22Rv1 (cell line): Measurements from ENCODE around the gene STK38L.

Source experiments
- H3K27ac ChIP-seq: fragments of 450-650 bp; 2 replicates; pipeline ENCODE4 v1.5.1; 2017
- ZFX ChIP-seq: fragments of 450-650 bp; IDR thresholded peaks from 2 replicates; pipeline ENCODE4 v1.6.1; 2017; ENCODE audit warnings: antibody characterized with exemption, borderline replicate concordance
- TF ChIP-seq, protein P1 (sequence below): fragments of 450-650 bp; IDR thresholded peaks from 2 replicates; pipeline ENCODE4 v1.5.1; 2017; ENCODE audit warnings: mild to moderate bottlenecking

Gene STK38L

DNA sequence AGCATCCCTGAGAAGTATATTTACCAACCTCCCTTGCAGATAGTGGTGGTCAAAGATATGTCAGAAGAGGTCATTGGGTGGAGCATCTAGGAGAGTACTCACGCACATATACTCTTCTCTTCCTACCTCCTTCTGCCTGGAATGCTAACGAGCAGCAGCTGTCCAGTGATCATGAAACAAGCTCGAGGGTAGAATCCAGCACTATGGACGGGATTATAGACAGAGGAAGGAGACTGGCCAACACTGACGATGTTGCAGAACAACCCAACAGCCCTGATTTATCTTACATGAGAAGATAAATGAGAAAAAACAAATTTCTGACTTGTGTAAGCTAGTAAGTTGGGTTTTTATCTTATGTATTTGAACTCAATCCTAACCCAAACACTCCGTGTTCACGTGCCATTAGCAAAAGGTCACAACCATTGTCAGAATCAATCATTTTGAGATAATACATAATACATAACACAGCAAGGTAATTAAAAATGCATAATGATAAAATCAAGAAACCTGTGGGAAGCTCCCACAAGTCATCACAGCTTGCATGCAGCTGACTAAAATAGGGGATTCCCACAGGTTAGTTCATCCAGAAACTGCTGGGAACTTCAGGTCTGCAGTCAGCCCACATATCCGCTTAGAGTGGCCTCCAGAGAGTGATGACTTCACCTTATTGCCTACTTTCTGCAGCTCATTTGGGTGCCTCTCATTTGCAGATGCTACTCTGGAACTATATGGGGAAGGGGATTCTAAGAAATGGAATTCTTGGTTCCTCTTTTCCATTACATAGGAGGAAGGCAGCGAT is 36.3 kb upstream of the STK38L start:
- H3K27ac ChIP-seq, result no peak overlapping the region
- TF ChIP-seq, protein P1, sequence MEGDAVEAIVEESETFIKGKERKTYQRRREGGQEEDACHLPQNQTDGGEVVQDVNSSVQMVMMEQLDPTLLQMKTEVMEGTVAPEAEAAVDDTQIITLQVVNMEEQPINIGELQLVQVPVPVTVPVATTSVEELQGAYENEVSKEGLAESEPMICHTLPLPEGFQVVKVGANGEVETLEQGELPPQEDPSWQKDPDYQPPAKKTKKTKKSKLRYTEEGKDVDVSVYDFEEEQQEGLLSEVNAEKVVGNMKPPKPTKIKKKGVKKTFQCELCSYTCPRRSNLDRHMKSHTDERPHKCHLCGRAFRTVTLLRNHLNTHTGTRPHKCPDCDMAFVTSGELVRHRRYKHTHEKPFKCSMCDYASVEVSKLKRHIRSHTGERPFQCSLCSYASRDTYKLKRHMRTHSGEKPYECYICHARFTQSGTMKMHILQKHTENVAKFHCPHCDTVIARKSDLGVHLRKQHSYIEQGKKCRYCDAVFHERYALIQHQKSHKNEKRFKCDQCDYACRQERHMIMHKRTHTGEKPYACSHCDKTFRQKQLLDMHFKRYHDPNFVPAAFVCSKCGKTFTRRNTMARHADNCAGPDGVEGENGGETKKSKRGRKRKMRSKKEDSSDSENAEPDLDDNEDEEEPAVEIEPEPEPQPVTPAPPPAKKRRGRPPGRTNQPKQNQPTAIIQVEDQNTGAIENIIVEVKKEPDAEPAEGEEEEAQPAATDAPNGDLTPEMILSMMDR, result no peak
- TF ChIP-seq ZFX, result no peak

DNA sequence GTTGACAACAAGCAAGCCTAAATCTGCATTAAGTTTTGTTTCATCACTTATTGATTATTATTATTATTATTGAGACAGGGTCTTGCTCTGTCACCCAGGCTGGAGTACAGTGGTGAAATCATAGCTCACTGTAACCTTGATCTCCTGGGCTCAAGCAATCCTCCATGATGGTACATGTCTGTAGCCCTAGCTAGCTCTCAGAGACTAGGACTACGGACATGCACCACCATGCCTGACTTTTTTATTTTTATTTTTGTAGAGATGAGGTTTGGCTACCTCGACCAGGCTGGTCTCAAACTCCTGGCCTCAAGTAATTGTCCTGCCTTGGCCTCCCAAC is 35.7 kb upstream of the STK38L start:
- no peak for TF ChIP-seq ZFX
- TF ChIP-seq, protein P1, result no peak
- H3K27ac ChIP-seq, result no peak overlapping the region

DNA sequence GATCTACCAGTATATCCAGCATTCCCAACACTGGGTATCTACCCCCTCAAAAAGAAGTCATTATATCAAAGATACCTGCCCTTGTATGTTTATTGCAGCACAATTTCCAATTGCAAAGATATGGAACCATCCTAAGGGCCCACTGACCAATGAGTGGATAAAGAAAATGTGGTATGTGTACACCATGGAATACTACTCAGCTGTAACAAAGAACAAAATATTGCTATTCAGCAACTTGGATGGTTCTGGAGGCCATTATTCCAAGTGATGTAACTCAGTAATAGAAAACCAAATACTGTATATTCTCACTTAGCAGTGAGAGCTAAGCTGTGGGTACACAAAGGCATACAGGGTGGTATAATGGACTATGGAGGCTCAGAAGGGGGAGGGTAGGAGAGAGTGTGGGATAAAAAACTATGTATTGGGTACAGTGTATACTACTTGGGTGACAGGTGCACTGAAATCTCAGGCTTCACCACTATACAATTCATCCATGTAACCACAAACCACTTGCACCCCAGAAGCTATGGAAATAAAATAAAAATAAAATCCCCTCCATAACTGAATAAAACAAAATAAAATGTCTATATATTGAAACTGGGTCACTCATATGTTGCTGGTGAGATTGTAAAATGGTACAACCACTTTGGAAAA is 34.7 kb upstream of the STK38L start:
- TF ChIP-seq, protein P1, result no peak
- TF ChIP-seq ZFX, result no peak
- H3K27ac ChIP-seq, result no peak overlapping the region

DNA sequence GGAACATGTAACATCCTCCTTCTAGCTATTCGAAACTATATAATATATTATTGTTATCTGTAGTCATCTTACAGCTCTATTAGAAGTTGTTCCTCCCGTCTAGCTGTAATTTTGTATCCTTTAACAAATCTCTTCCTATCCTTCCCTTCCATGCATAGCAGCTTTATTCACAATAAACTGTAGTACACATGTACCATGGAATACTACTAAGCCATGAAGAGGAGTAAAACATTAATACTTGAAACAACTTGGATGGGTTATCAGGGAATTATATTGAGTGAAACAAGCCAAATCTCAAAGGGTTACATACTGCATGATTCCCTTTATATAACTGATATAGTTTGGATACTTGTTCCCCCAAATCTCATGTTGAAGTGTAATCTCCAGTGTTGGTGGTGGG is 33.9 kb upstream of the STK38L start:
- no peak overlapping the region for H3K27ac ChIP-seq
- TF ChIP-seq ZFX, result no peak
- TF ChIP-seq, protein P1, result no peak

DNA sequence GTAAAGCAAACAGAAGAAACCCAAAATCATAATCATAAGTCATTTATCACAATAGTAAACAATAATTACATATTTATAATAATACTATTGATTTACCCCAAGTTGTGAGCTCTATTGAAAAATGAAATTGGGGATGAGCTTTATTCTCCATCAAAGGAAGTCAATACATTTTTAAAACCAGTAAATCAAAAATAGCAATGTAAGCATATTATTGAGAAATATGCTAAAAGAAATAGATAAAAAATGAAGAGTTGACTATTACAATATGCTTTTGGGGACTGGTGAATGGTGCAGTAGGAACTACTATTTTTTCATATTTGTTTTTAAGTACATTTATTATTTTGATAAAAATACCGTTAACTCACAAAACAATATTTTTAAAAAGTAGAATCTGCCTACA is 31.2 kb upstream of the STK38L start:
- H3K27ac ChIP-seq, result no peak overlapping the region
- TF ChIP-seq ZFX, result no peak
- TF ChIP-seq, protein P1, result no peak

DNA sequence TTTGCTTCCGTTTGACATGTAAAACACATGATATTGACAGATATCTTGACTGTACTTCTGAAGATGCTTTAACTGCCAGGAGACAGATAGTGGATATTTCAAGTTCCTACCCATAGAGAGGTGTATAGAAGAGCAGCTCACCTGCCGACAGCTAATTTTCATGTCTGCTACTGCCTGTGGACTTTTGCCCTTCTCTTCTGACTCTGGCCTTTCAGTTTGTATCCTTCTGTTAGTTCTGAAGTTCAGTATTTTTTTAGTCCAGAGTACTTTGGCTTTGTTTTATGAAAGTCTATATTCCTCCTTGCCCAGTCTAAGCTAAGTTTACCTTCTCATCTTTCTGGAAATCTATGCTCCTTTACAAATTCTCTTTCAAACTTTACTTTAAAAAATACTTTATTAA is 30.8 kb upstream of the STK38L start:
- TF ChIP-seq, protein P1, result no peak
- TF ChIP-seq ZFX, result no peak
- H3K27ac ChIP-seq, result no peak overlapping the region
